SU-DHL-6 (cell line): ENCODE data around the gene MAGEC3.

Experiments
- H2AFZ ChIP-seq: fragments of 200-600 bp; sonication (generic); 2 replicates; pipeline ENCODE4 v1.6.1; 2014; ENCODE audit warnings: low read depth, mild to moderate bottlenecking, moderate library complexity, mixed read lengths, antibody characterized with exemption, low read length; ENCODE audit not compliant: severe bottlenecking
- H3F3A ChIP-seq: fragments of 200-600 bp; shearing (Covaris generic); 2 replicates; pipeline ENCODE4 v1.6.0; 2016; ENCODE audit warnings: antibody characterized with exemption, mild to moderate bottlenecking; ENCODE audit not compliant: insufficient read depth
- H3K27ac ChIP-seq: fragments of 200-600 bp; sonication (generic); 2 replicates; pipeline ENCODE4 v1.5.1; 2016; ENCODE audit warnings: low read depth, mild to moderate bottlenecking, low read length, moderate library complexity, mixed read lengths
- H3K27me3 ChIP-seq: fragments of 200-600 bp; sonication (generic), shearing (Covaris generic); 2 replicates; pipeline ENCODE4 v1.6.0; 2014; ENCODE audit warnings: mild to moderate bottlenecking, low read length
- H3K36me3 ChIP-seq: fragments of 200-600 bp; sonication (generic); 2 replicates; pipeline ENCODE4 v1.6.1; 2014; ENCODE audit warnings: mild to moderate bottlenecking, low read length, mixed read lengths
- H3K4me2 ChIP-seq: fragments of 300-600, 200-600 bp; shearing (Covaris generic), sonication (generic); 2 replicates; pipeline ENCODE4 v1.6.0; 2014; ENCODE audit warnings: low read length, low read depth, mild to moderate bottlenecking; ENCODE audit not compliant: poor library complexity, severe bottlenecking
- H3K4me3 ChIP-seq: fragments of 200-600 bp; sonication (generic); 2 replicates; pipeline ENCODE4 v1.5.1; 2014; ENCODE audit warnings: antibody characterized with exemption, low read length, mild to moderate bottlenecking, mixed read lengths; ENCODE audit not compliant: insufficient read depth, poor library complexity, severe bottlenecking
- H3K79me2 ChIP-seq: fragments of 200-600 bp; sonication (generic); 2 replicates; pipeline ENCODE4 v1.6.1; 2014; ENCODE audit warnings: mild to moderate bottlenecking, low read length, moderate library complexity; ENCODE audit not compliant: insufficient read depth
- H3K9ac ChIP-seq: fragments of 200-600 bp; sonication (generic); 2 replicates; pipeline ENCODE4 v1.7.0; 2014; ENCODE audit warnings: mild to moderate bottlenecking, low read length
- H3K9me2 ChIP-seq: fragments of 200-600 bp; sonication (generic); replicated peaks from 2 replicates; pipeline ENCODE4 v1.6.1; 2014; ENCODE audit warnings: low read length; ENCODE audit not compliant: insufficient read depth
- H3K9me3 ChIP-seq: fragments of 200-600 bp; sonication (generic); 2 replicates; pipeline ENCODE4 v1.6.1; 2014; ENCODE audit warnings: low read length, mixed read lengths; ENCODE audit not compliant: insufficient read depth
- H4K20me1 ChIP-seq: fragments of 200-600 bp; sonication (generic); 2 replicates; pipeline ENCODE4 v1.6.1; 2014; ENCODE audit warnings: low read depth, mild to moderate bottlenecking, antibody characterized with exemption, low read length, moderate library complexity, mixed read lengths
- CTCF ChIP-seq: fragments of 200-600 bp; sonication (generic); IDR thresholded peaks from one replicate; pipeline ENCODE4 v1.5.1; 2017; ENCODE audit warnings: antibody characterized with exemption, mild to moderate bottlenecking, low read length, moderate library complexity; ENCODE audit not compliant: insufficient read depth, poor library complexity, severe bottlenecking
- EZH2phosphoT487 ChIP-seq: fragments of 200-600 bp; sonication (generic), shearing (Covaris generic); conservative IDR thresholded peaks from 2 replicates; pipeline ENCODE4 v1.6.1; 2018; ENCODE audit warnings: mild to moderate bottlenecking, antibody characterized with exemption, low read length, moderate library complexity, mixed read lengths

Gene MAGEC3

GRCh38 chrX:141945426-141945825 lies 107.3 kb downstream of the MAGEC3 start:
- Histone ChIP-seq H2AFZ (no peak overlapping the region), H3K36me3 (no peaks in the 10 kb centered on the region), H3K4me2 (no peak overlapping the region), H3K79me2 (no peaks in the 10 kb centered on the region), H3K9me3 (no peaks in the 10 kb centered on the region), H3F3A (no peaks in the 10 kb centered on the region), H3K4me3 (no peak overlapping the region), H3K9ac (no peak overlapping the region), H4K20me1 (no peaks in the 10 kb centered on the region), H3K27me3 (no peaks in the 10 kb centered on the region), H3K27ac (no peak overlapping the region), H3K9me2 (no peaks in the 10 kb centered on the region)
- no peak for TF ChIP-seq EZH2phosphoT487
- no peak for TF ChIP-seq CTCF

- Histone ChIP-seq H3F3A (no peaks in the 10 kb centered on the region), H3K36me3 (no peaks in the 10 kb centered on the region), H3K27me3 (no peaks in the 10 kb centered on the region), H3K4me3 (no peak overlapping the region), H3K27ac (no peak overlapping the region), H2AFZ (no peak overlapping the region), H3K9ac (no peak overlapping the region), H3K79me2 (no peaks in the 10 kb centered on the region), H4K20me1 (no peaks in the 10 kb centered on the region), H3K9me2 (no peaks in the 10 kb centered on the region), H3K9me3 (no peaks in the 10 kb centered on the region), H3K4me2 (no peak overlapping the region)
- no peak for TF ChIP-seq CTCF
- TF ChIP-seq EZH2phosphoT487: no peak
These were observed 109.2 kb downstream of the MAGEC3 start for GRCh38 chrX:141947350-141947749.
